Measurements from ENCODE around the gene TTC28.

The TTC28 gene

GRCh38 chr22:28395920-28396753 is 283.5 kb downstream of the TTC28 start:
- Histone ChIP-seq H3K9ac (ENCODE audit: low read length) (no peak overlapping the region), H3K9me2 (replicated peaks; ENCODE audit: insufficient read depth, low read length) (no peaks in the 10 kb centered on the region), H3K36me3 (ENCODE audit: low read length) (no peaks in the 10 kb centered on the region), H3F3A (ENCODE audit: insufficient read depth) (no peaks in the 10 kb centered on the region), H3K4me2 (ENCODE audit: low read depth, low read length, poor library complexity, severe bottlenecking) (no peak overlapping the region), H3K79me2 (ENCODE audit: insufficient read depth, low read length) (no peaks in the 10 kb centered on the region), H3K27ac (ENCODE audit: low read depth, low read length) (no peak overlapping the region), H2AFZ (ENCODE audit: low read depth, low read length, severe bottlenecking) (no peak overlapping the region), H3K9me3 (ENCODE audit: insufficient read depth, low read length) (no peaks in the 10 kb centered on the region), H3K4me3 (ENCODE audit: insufficient read depth, low read length, poor library complexity, severe bottlenecking) (no peak overlapping the region), H4K20me1 (ENCODE audit: low read depth, low read length) (no peaks in the 10 kb centered on the region), H3K27me3 (ENCODE audit: low read length) (no peaks in the 10 kb centered on the region)
- TF ChIP-seq EZH2phosphoT487 (conservative IDR thresholded peaks at IDR 0.05; ENCODE audit: low read length), result no peak

- H3K4me3 ChIP-seq (ENCODE audit: insufficient read depth, low read length, poor library complexity, severe bottlenecking), result no peak overlapping the region
- no peak for TF ChIP-seq EZH2phosphoT487 (conservative IDR thresholded peaks at IDR 0.05; ENCODE audit: low read length)
- TF ChIP-seq, protein P1, sequence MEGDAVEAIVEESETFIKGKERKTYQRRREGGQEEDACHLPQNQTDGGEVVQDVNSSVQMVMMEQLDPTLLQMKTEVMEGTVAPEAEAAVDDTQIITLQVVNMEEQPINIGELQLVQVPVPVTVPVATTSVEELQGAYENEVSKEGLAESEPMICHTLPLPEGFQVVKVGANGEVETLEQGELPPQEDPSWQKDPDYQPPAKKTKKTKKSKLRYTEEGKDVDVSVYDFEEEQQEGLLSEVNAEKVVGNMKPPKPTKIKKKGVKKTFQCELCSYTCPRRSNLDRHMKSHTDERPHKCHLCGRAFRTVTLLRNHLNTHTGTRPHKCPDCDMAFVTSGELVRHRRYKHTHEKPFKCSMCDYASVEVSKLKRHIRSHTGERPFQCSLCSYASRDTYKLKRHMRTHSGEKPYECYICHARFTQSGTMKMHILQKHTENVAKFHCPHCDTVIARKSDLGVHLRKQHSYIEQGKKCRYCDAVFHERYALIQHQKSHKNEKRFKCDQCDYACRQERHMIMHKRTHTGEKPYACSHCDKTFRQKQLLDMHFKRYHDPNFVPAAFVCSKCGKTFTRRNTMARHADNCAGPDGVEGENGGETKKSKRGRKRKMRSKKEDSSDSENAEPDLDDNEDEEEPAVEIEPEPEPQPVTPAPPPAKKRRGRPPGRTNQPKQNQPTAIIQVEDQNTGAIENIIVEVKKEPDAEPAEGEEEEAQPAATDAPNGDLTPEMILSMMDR (IDR thresholded peaks at IDR 0.05; ENCODE audit: insufficient read depth, low read length, poor library complexity, severe bottlenecking), result no peak
- no peaks in the 10 kb centered on the region for H3K27me3 ChIP-seq (ENCODE audit: low read length)
- no peak overlapping the region for H3K9ac ChIP-seq (ENCODE audit: low read length)
- H3K79me2 ChIP-seq (ENCODE audit: insufficient read depth, low read length), result no peaks in the 10 kb centered on the region
- H3F3A ChIP-seq (ENCODE audit: insufficient read depth), result no peaks in the 10 kb centered on the region
- no peaks in the 10 kb centered on the region for H3K36me3 ChIP-seq (ENCODE audit: low read length)
- no peak overlapping the region for H3K4me2 ChIP-seq (ENCODE audit: low read depth, low read length, poor library complexity, severe bottlenecking)
- H3K9me2 ChIP-seq (replicated peaks; ENCODE audit: insufficient read depth, low read length), result no peaks in the 10 kb centered on the region
- H3K27ac ChIP-seq (ENCODE audit: low read depth, low read length), result no peak overlapping the region
- no peaks in the 10 kb centered on the region for H4K20me1 ChIP-seq (ENCODE audit: low read depth, low read length)
- no peak overlapping the region for H2AFZ ChIP-seq (ENCODE audit: low read depth, low read length, severe bottlenecking)
- no peaks in the 10 kb centered on the region for H3K9me3 ChIP-seq (ENCODE audit: insufficient read depth, low read length)
These were observed 284.1 kb downstream of the TTC28 start for GRCh38 chr22:28395520-28395919.

- no peaks in the 10 kb centered on the region for H3F3A ChIP-seq (ENCODE audit: insufficient read depth)
- TF ChIP-seq EZH2phosphoT487 (conservative IDR thresholded peaks at IDR 0.05; ENCODE audit: low read length), result no peak
- TF ChIP-seq, protein P1 (IDR thresholded peaks at IDR 0.05; ENCODE audit: insufficient read depth, low read length, poor library complexity, severe bottlenecking), result no peak
These were observed 285.0 kb downstream of the TTC28 start for GRCh38 chr22:28394513-28395110.

More at GRCh38 chr22:28394513-28395110, 285.0 kb downstream of the TTC28 start:
- Histone ChIP-seq H3K9ac (ENCODE audit: low read length) (no peak overlapping the region), H4K20me1 (ENCODE audit: low read depth, low read length) (no peaks in the 10 kb centered on the region), H3K9me3 (ENCODE audit: insufficient read depth, low read length) (no peaks in the 10 kb centered on the region), H3K79me2 (ENCODE audit: insufficient read depth, low read length) (no peaks in the 10 kb centered on the region), H3K9me2 (replicated peaks; ENCODE audit: insufficient read depth, low read length) (no peaks in the 10 kb centered on the region), H2AFZ (ENCODE audit: low read depth, low read length, severe bottlenecking) (no peak overlapping the region), H3K27me3 (ENCODE audit: low read length) (no peaks in the 10 kb centered on the region), H3K27ac (ENCODE audit: low read depth, low read length) (no peak overlapping the region), H3K4me3 (ENCODE audit: insufficient read depth, low read length, poor library complexity, severe bottlenecking) (no peak overlapping the region), H3K36me3 (ENCODE audit: low read length) (no peaks in the 10 kb centered on the region), H3K4me2 (ENCODE audit: low read depth, low read length, poor library complexity, severe bottlenecking) (no peak overlapping the region)

All from SU-DHL-6 (cell line).